ENCODE measurements around the gene CDK13.
"Not testable (repeated sequence)": the region's sequence is repeated elsewhere in the genome, so short reads cannot be mapped to it uniquely, and the experiment has no call there.

The CDK13 gene

DNA sequence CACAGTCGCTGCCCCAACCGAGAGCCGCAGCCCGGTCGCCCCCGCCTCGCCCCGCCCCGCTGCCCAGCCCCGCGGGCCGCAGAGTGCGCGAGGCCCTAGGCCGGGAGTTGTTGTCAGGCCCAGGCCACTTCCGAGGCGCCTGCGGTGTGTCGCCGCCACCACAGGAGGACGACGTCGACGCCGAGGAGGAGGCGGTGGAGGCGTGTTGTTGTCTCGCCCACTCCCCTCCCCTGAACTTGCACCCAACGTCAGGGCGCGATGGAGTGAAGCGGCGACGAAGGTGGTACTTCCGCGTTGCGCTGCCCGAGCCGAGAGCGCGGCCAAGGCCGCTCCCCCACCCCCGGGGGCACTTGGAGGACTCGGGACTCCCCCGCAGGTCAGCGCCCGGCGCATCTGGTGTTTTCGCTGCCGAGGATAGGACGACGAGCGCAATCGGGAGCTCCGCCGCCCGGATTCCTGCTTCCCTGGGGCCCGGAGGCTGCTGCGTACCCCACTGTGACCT is at the start of gene CDK13:
Gene CDK13 (plus strand): TSS at position 286 of the 502 bp plus-strand sequence. CDS start 386 bp downstream, outside the sequence.
- DNase-seq (ENCODE audit: low read depth, low spot score) = no peak
- Histone ChIP-seq H3K36me3 (ENCODE audit: control insufficient read depth, insufficient read depth, low read length) (no peaks in the 10 kb centered on the region), H3K27me3 (ENCODE audit: control insufficient read depth, insufficient read depth, low read length) (no peaks in the 10 kb centered on the region), H3K9me3 (ENCODE audit: control insufficient read depth, insufficient read depth, low read length) (no peaks in the 10 kb centered on the region), H3K4me1 (ENCODE audit: control insufficient read depth, insufficient read depth, low read length) (no peaks in the 10 kb centered on the region), H3K4me3 (ENCODE audit: low read length) (peak within 1 kb of the TSS; percentile 92), H3K27ac (ENCODE audit: low read length) (peak within 1 kb of the TSS; percentile 20)
- no CpG with 5 or more reads among the region's 59 CpGs for WGBS (ENCODE audit: insufficient coverage, insufficient read length)

DNA sequence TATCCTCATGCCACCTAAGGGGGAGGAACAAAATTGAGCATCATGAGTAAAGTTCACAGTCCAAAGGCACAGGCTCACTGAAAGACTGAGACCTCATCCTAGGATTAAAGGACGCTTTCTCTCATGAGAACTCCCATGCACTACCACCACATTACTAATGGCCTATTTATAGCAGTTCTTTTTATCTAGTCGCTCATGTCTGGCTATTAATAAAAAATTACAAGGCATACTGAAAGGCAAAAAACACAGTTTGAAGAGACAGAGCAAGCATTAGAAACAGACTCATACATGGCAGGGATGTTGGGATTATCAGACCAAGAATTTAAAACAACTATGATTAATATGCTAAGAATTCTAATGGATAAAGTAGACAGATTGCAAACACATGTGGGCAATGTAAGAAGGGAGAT is 46.0 kb upstream of the CDK13 start:
- H3K27me3 ChIP-seq (ENCODE audit: control insufficient read depth, insufficient read depth, low read length) = no peaks in the 10 kb centered on the region
- no peak for DNase-seq (ENCODE audit: low read depth, low spot score)
- no peak overlapping the region for H3K27ac ChIP-seq (ENCODE audit: low read length)
- no CpG with 5 or more reads among the region's 2 CpGs for WGBS (ENCODE audit: insufficient coverage, insufficient read length)
- no peak overlapping the region for H3K4me3 ChIP-seq (ENCODE audit: low read length)
- no peaks in the 10 kb centered on the region for H3K4me1 ChIP-seq (ENCODE audit: control insufficient read depth, insufficient read depth, low read length)
- no peaks in the 10 kb centered on the region for H3K36me3 ChIP-seq (ENCODE audit: control insufficient read depth, insufficient read depth, low read length)
- H3K9me3 ChIP-seq (ENCODE audit: control insufficient read depth, insufficient read depth, low read length) = no peaks in the 10 kb centered on the region

DNA sequence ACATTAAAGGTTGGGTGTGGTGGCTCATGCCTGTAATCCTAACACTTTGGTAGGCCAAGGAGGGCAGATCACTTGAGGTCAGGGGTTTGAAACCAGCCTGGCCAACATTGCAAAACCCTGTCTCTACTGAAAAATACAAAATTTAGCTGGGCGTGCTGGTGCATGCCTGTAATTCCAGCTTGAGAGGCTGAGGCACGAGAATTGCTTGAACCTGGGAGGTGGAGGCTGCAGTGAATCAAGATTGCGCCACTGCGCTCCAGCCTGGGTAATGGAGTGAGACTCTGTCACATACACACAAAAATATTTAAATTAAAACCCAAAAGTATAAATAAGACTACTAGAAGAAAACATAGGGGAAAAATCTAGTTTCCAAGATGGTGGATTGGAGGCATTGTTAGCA is 41.9 kb upstream of the CDK13 start:
- H3K4me1 ChIP-seq (ENCODE audit: control insufficient read depth, insufficient read depth, low read length) = no peaks in the 10 kb centered on the region
- WGBS (ENCODE audit: insufficient coverage, insufficient read length) = no CpG with 5 or more reads among the region's 4 CpGs
- H3K9me3 ChIP-seq (ENCODE audit: control insufficient read depth, insufficient read depth, low read length) = no peaks in the 10 kb centered on the region

DNA sequence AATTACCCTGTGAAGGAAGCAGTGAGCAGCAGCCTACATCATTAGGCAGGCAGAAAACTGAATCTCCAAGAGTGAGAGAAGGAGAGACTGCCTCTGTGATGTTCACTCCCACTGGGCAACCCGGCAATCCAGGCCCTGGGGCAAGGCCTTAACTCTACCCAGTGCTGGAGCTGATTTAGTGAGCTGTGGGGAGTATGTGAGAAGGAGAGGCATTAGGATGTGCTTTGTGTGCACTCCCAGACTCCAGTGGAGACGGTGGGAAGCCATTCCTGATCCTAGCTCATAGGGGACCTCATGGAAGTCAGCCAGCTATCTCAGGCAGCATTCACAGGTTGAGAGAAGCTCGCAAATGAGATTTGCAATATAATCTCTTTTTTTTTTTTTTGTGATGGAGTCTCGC is 41.1 kb upstream of the CDK13 start:
- H3K4me3 ChIP-seq (ENCODE audit: low read length) = no peak overlapping the region
- H3K27ac ChIP-seq (ENCODE audit: low read length) = no peak overlapping the region
- H3K27me3 ChIP-seq (ENCODE audit: control insufficient read depth, insufficient read depth, low read length) = no peaks in the 10 kb centered on the region
- H3K4me1 ChIP-seq (ENCODE audit: control insufficient read depth, insufficient read depth, low read length) = no peaks in the 10 kb centered on the region
- WGBS (ENCODE audit: insufficient coverage, insufficient read length) = no CpG with 5 or more reads among the region's 4 CpGs
- no peaks in the 10 kb centered on the region for H3K9me3 ChIP-seq (ENCODE audit: control insufficient read depth, insufficient read depth, low read length)
- no peaks in the 10 kb centered on the region for H3K36me3 ChIP-seq (ENCODE audit: control insufficient read depth, insufficient read depth, low read length)
- DNase-seq (ENCODE audit: low read depth, low spot score) = no peak

More for the DNA sequence above, 41.9 kb upstream of the CDK13 start:
- no peak overlapping the region for H3K4me3 ChIP-seq (ENCODE audit: low read length)
- no peak for DNase-seq (ENCODE audit: low read depth, low spot score)
- no peaks in the 10 kb centered on the region for H3K36me3 ChIP-seq (ENCODE audit: control insufficient read depth, insufficient read depth, low read length)
- no peak overlapping the region for H3K27ac ChIP-seq (ENCODE audit: low read length)
- no peaks in the 10 kb centered on the region for H3K27me3 ChIP-seq (ENCODE audit: control insufficient read depth, insufficient read depth, low read length)

DNA sequence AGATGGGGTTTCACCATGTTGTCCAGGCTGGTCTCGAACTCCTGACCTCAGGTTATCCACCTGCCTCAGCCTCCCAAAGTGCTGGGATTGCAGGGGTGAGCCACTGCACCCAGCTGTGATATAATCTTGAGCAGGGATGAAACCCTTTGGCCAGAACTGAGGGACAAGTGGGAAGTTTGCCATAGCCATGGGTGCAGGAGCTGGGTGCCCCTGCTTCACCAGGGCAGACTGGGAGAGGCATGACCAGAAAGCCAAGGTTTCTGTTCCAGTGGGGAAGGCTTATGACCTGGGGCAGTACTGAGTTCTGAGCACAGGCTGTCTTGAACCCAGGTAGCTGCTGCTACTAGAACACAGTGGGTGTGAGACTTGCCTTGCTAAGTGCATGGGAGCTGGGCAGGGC is 40.5 kb upstream of the CDK13 start:
- no peaks in the 10 kb centered on the region for H3K27me3 ChIP-seq (ENCODE audit: control insufficient read depth, insufficient read depth, low read length)
- no peaks in the 10 kb centered on the region for H3K4me1 ChIP-seq (ENCODE audit: control insufficient read depth, insufficient read depth, low read length)
- no peaks in the 10 kb centered on the region for H3K36me3 ChIP-seq (ENCODE audit: control insufficient read depth, insufficient read depth, low read length)
- H3K4me3 ChIP-seq (ENCODE audit: low read length) = no peak overlapping the region
- no peak overlapping the region for H3K27ac ChIP-seq (ENCODE audit: low read length)
- no CpG with 5 or more reads among the region's 1 CpG for WGBS (ENCODE audit: insufficient coverage, insufficient read length)
- no peaks in the 10 kb centered on the region for H3K9me3 ChIP-seq (ENCODE audit: control insufficient read depth, insufficient read depth, low read length)
- DNase-seq (ENCODE audit: low read depth, low spot score) = no peak

DNA sequence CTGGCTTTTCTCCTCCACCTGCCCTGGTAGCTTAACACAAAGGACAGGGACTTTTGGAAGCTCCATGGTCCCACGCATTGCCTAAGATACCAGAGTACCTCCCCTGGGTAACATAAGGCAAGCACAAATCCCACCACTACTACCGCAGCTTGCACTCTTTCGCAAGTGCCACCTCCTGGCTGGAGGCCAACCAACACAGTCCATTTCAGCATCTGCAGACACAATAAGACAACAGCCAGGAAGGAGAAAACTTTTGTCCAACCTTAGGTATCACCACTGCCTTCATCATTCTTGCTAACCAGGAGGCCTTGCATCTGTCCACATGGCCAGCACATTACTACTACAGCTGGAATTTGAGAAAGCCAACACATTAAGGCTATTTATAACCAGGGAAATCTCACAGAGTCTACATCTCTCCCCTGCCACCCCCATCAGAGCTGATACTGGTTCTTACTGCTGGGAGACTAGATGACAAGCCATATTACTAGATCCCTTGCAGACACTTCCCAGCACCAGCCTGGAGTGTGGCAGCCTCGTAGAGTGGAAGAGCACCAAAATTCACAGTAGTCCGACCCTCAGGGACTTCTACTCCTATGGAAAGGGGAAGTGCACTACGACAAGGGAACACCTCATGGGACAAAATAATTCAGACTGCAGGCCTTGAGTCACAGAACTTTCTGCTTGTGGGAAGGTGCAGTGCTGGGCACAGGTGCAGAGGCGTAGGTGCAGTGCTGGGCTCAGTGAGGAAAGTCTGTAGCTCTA is 39.8 kb upstream of the CDK13 start:
- no peak for DNase-seq (ENCODE audit: low read depth, low spot score)
- WGBS (ENCODE audit: insufficient coverage, insufficient read length) = no CpG with 5 or more reads among the region's 7 CpGs
- Histone ChIP-seq H3K9me3 (ENCODE audit: control insufficient read depth, insufficient read depth, low read length) (no peaks in the 10 kb centered on the region), H3K4me1 (ENCODE audit: control insufficient read depth, insufficient read depth, low read length) (no peaks in the 10 kb centered on the region), H3K4me3 (ENCODE audit: low read length) (no peak overlapping the region), H3K36me3 (ENCODE audit: control insufficient read depth, insufficient read depth, low read length) (no peaks in the 10 kb centered on the region), H3K27me3 (ENCODE audit: control insufficient read depth, insufficient read depth, low read length) (no peaks in the 10 kb centered on the region), H3K27ac (ENCODE audit: low read length) (no peak overlapping the region)

DNA sequence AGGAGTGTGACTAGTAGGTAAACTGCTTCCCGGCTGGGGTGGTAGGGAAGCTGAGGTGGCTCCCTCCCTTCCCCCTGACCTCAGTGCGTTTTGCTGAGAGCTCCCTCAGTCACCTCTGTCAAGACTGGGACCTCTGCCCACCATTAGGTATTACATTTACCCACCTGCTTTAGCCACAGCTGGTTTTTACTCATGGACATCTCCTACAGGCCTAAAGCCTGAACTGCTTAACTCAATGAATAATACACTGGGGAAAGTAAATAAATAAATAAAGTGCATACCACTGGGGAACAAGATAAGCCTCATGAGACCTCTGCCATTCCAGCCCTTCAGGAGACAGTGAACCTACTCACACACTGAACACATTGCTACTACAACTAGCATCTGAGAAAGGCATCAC is 38.9 kb upstream of the CDK13 start:
- H3K27ac ChIP-seq (ENCODE audit: low read length) = no peak overlapping the region

DNA sequence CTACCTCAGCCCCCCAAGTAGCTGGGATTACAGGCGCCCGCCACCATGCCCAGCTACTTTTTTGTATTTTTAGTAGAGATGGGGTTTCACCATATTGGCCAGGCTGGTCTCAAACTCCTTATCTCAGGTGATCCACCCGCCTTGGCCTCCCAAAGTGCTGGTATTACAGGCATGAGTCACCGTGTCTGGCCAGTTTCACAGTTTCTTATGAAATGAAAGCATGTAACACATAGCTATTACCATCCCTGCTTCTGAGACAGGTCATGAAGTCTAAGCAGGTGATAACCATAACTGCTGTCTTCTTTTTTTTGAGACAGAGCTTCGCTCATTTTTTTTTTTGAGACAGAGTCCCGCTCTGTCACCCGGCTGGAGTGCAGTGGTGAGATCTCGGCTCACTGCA is 34.2 kb upstream of the CDK13 start:
- H3K27ac ChIP-seq (ENCODE audit: low read length); H3K27me3 ChIP-seq (ENCODE audit: control insufficient read depth, insufficient read depth, low read length); H3K4me1 ChIP-seq (ENCODE audit: control insufficient read depth, insufficient read depth, low read length); H3K36me3 ChIP-seq (ENCODE audit: control insufficient read depth, insufficient read depth, low read length); H3K4me3 ChIP-seq (ENCODE audit: low read length); DNase-seq (ENCODE audit: low read depth, low spot score); H3K9me3 ChIP-seq (ENCODE audit: control insufficient read depth, insufficient read depth, low read length): not testable (repeated sequence)
- no CpG with 5 or more reads among the region's 8 CpGs for WGBS (ENCODE audit: insufficient coverage, insufficient read length)

More for the DNA sequence above, 38.9 kb upstream of the CDK13 start:
- WGBS (ENCODE audit: insufficient coverage, insufficient read length) = no CpG with 5 or more reads among the region's 2 CpGs
- Histone ChIP-seq H3K27me3 (ENCODE audit: control insufficient read depth, insufficient read depth, low read length) (no peaks in the 10 kb centered on the region), H3K4me3 (ENCODE audit: low read length) (no peak overlapping the region), H3K36me3 (ENCODE audit: control insufficient read depth, insufficient read depth, low read length) (no peaks in the 10 kb centered on the region), H3K4me1 (ENCODE audit: control insufficient read depth, insufficient read depth, low read length) (no peaks in the 10 kb centered on the region), H3K9me3 (ENCODE audit: control insufficient read depth, insufficient read depth, low read length) (no peaks in the 10 kb centered on the region)
- DNase-seq (ENCODE audit: low read depth, low spot score) = no peak

DNA sequence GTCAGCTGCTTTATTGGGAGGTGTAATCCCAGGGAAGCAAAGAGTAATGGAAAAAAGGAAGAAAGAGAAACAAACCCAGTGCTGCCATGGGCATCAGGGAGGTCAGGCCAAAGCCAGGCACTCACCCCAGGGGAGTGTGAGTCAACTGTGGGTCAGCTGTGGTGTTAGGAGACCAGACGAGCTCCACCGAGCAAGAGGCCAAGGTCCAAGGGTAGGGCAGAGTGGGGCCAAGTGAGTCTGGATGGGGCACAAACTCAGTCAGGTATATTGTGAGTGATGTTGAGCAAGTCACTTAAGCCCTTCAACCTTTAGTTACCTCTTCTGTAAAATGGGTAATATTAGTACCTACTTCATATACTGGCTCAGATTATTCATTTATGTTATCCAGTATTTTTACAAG is 30.4 kb upstream of the CDK13 start:
- Histone ChIP-seq H3K27ac (ENCODE audit: low read length) (no peak overlapping the region), H3K4me3 (ENCODE audit: low read length) (no peak overlapping the region), H3K36me3 (ENCODE audit: control insufficient read depth, insufficient read depth, low read length) (no peaks in the 10 kb centered on the region), H3K4me1 (ENCODE audit: control insufficient read depth, insufficient read depth, low read length) (no peaks in the 10 kb centered on the region), H3K9me3 (ENCODE audit: control insufficient read depth, insufficient read depth, low read length) (no peaks in the 10 kb centered on the region), H3K27me3 (ENCODE audit: control insufficient read depth, insufficient read depth, low read length) (no peaks in the 10 kb centered on the region)
- DNase-seq (ENCODE audit: low read depth, low spot score) = no peak
- no CpG with 5 or more reads among the region's 2 CpGs for WGBS (ENCODE audit: insufficient coverage, insufficient read length)

DNA sequence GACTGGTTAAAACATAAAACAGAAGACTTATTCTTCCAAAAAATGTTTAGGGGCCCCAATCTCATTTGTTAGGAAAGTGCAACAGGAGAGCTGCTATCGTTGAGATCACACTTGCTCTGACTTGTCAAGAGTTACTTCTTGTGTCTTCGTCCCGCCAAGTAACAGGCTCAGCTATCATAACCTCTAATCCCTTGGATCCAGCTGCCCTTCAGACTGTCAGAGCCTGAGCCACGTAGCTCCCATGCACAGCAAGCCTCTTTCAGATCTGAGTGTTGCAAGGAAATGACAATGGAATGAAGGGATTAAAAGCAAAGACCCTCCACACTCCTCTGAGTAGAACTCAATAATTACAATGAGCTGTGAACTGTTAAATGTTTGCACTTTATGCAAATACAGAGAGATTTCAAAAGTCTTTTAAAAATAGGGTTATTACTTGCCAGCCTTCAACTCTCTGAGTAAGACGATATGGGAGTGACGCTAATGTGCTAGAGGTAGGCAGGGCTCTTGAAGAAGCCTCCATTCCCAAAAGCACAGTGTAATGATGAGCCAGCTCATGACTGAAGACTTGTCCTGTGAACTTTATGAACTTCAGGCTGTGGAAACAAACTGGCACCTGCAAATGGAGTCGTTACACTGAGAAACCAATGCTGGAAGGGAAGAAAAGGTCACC is 28.4 kb upstream of the CDK13 start:
- no peak for DNase-seq (ENCODE audit: low read depth, low spot score)
- Histone ChIP-seq H3K36me3 (ENCODE audit: control insufficient read depth, insufficient read depth, low read length) (no peaks in the 10 kb centered on the region), H3K4me3 (ENCODE audit: low read length) (no peak overlapping the region), H3K9me3 (ENCODE audit: control insufficient read depth, insufficient read depth, low read length) (no peaks in the 10 kb centered on the region), H3K27me3 (ENCODE audit: control insufficient read depth, insufficient read depth, low read length) (no peaks in the 10 kb centered on the region), H3K4me1 (ENCODE audit: control insufficient read depth, insufficient read depth, low read length) (no peaks in the 10 kb centered on the region), H3K27ac (ENCODE audit: low read length) (no peak overlapping the region)
- WGBS (ENCODE audit: insufficient coverage, insufficient read length) = no CpG with 5 or more reads among the region's 7 CpGs

Measured in iPS DF 6.9 (cell line).